ENCODE results near the gene SLC16A6.
"Not testable (repeated sequence)": the region's sequence is repeated elsewhere in the genome, so short reads cannot be mapped to it uniquely, and the experiment has no call there.

SLC16A6 gene, protein sequence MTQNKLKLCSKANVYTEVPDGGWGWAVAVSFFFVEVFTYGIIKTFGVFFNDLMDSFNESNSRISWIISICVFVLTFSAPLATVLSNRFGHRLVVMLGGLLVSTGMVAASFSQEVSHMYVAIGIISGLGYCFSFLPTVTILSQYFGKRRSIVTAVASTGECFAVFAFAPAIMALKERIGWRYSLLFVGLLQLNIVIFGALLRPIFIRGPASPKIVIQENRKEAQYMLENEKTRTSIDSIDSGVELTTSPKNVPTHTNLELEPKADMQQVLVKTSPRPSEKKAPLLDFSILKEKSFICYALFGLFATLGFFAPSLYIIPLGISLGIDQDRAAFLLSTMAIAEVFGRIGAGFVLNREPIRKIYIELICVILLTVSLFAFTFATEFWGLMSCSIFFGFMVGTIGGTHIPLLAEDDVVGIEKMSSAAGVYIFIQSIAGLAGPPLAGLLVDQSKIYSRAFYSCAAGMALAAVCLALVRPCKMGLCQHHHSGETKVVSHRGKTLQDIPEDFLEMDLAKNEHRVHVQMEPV

DNA sequence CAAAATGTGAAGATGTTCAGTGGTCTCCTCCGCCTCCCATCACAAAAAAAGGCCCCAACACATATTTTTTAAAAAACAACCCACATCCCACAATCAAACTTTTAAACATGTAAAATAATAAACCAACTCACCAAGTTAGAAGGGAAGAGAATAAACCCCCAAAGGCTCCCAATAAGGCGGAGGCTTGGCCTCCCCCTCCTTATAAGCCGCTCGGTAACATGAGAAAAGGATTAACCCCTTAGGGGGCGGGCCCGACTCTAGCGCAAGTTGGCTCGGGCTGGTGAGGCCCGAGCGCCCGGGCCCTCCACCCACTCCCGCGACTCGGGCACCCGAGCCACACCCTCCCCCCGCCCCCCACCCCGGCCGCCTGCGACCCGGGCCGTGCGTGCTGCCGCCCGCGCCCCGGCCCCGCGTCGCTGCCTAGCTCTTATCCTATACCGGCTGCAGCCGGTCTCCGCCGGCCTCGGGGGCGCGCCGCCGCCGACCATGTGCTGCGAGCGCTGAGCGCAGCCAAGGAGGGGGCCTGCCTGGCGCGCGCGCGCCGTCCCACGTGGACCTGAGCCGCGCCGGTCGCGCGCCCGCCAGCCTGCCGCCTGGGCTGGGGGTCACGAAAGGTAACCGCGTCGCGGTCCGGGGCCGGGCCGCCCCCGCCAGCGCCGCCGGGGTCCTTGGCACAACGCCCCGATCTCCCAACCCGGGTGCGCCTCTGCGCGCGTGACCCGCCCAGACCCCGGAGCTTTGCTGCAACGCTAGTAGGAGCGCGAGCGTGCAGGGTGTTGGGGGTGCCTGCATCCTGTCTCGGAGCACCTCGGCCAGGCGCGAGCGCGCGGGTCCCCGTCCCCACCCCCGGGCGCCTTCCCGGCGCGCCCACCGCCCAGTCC is at the start of gene SLC16A6, which contains the start of gene ARSG:
SLC16A6 (minus strand) TSS at position 173 of the 881 bp plus-strand sequence. CDS start 12,807 bp downstream, outside the sequence.
ARSG (plus strand) TSS at position 541 of the 881 bp plus-strand sequence. CDS start 15,999 bp downstream, outside the sequence.
- peak; percentile 84 for DNase-seq

GRCh38 chr17:68334393-68334792 is 43.5 kb upstream of the SLC16A6 start:
- DNase-seq: no peak

DNA sequence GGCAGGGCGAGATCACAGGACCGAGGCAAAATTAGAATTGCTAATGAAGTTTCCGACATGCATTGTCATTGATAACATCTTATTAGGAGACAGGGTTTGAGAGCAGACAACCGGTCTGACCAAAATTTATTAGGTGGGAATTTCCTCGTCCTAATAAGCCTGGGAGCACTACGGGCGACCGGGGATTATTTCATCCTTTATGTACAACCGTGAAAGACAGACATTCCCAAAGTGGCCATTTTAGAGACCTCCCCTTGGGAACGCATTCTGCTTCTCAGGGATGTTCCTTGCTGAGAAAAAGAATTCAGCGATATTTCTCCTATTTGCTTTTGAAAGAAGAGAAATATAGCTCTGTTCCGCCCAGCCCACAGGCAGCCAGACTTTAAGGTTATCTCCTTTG is 41.0 kb upstream of the SLC16A6 start:
- not testable (repeated sequence) for DNase-seq

DNA sequence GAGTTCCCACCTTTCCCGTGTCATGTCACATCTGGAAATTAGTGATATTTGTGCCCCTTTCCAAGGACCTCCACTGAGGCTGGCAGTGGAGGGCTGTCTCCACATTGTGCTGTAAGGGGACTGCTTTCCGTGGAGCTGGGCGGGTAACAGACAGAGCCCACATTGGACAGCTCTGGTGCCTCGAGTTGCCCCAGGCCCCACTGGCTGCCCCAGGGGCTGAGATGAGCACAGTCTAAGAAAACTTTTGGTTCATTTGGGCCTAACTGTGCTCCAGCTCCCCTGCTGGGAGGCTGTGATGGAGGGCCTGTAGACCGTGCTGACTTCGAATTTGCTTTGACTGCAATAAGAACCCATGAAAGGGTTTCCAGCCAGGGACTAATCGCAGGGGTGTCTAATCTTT is 38.4 kb upstream of the SLC16A6 start:
- DNase-seq: no peak

DNA sequence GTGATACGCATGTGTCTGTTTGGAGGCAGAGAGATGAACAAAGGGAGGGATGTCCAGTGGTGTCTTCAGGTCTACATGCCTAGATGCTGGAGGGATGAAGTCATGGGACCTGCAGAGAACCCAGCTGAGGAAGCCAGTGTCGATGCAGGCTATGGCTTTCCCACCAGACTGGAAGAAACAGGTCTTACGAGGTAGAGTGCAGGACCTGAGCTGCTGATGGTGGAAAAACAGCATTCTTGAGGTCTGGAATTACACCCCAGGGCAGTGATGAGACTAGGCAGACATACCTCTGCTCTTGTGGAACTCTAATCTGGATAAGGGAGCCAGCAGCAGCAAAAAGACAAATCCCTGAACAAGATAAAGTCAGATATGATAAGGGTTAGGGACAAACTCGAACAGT is 37.7 kb upstream of the SLC16A6 start:
- no peak for DNase-seq

DNA sequence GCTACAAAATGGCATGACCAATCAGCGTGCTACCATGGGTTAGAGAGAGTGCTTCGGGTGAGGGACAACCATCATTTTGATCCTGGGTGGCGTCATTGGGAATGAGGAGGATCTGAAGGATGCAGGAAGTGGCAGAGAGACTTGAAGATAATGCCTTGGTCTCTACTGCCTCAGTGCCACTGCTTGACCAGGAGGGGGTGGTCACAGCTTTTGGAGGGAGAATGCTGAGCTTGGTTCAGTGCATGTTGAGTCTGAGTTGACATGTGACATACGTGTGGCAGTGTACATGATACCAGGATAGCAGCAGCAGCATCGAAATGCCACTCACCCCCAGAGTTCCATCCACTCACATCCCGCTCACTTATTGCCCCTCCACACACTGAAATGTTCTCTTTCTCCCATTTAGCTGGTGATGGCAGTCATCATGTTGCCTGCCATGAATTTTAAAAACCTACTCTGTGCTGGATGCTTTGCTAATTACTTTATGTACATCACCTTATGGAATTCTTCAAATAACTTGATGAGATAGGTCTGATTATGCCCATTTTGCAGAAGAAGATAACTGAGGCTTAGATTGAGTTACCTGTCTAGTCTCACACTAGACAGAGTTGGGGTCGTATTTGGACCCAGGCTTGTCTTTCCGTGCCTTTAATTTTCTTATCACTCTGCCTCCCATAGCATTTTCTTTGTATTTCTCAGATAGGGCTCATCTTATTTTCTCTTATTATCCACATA is 37.1 kb upstream of the SLC16A6 start:
- no peak for DNase-seq

DNA sequence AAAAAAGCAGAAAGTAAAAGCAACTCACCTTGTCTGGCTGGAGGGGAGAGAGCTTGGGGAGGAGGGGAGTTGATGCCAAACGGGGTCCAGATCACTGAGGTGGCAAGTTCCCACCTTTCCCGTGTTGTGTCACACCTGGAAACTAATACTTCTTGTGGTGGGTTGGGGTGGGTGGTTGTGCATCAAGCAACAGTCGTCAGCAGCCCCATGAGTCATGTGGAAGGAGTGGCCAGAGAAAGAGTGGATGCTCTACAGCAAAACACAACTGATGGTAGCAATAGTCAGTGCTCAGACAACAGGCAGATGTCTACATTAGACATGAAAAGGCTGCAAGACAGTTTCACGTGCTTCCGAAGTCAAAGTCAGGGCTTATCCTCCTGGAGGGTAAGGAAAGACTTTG is 35.8 kb upstream of the SLC16A6 start:
- peak; percentile 40 for DNase-seq

DNA sequence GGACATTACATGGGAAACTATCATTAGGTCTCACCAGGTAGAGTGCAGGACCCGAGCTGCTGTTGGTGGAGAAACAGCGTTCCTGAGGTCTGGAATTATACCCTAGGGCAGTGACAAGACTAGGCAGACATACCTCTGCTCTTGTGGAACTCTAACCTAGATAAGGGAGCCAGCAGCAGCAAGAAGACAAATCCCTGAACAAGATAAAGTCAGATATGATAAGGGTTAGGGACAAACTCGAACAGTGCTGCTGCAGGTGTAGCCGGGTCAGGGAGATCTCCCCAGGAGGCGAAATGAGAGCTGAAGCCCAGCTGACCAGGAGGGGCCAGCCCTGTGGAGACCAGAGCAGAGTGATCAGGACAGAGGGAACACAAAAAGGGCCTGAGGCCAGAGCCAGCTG is 35.0 kb upstream of the SLC16A6 start:
- DNase-seq: no peak

DNA sequence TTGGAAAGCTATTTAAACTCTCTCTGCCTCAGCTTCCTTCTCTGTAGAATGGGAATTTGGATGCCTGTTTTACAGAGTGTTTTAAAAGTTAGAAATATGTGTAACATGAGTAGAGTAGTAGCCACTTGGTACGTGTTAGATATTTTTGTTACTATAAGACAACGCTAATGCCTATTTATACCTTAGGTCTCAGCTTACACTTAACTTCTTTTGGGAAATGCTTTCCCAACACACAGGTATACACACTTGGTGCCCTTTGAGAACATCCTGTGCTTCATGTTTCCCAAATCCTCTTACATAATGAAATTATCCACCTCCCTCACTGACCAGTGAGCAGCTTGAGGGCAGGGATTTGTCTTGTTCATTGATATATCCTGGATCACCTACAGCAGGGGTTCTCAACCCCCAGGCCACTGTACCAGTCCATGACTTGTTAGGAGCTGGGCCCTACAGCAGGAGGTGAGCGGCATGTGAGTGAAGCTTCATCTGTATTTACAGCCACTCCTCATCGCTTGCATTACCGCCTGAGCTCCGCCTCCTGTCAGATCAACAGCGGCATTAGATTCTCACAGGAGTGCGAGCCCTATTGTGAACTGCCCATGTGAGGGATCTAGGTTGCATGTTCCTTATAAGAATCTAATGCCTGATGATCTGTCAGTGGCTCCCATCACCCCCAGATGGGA is 33.9 kb upstream of the SLC16A6 start:
- DNase-seq: no peak

DNA sequence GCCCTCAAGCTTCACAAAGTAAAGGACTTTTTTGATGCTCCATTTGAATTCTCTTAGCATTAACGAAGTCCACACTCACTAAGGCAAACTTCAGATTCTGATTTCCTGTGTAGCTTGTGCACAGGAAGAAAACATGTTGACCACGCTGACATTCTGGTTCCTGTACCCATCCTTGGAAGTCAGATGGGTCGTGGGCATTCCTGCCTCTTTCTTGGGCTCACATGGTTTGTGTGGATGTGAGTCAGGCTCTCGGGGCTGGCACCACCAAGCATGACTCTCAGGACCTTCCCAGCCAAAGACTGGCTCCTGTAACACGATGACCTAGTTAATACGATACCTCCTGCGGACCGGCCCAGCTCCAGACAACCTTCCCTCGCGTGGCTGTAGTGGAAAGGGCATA is 33.2 kb upstream of the SLC16A6 start:
- DNase-seq: no peak

DNA sequence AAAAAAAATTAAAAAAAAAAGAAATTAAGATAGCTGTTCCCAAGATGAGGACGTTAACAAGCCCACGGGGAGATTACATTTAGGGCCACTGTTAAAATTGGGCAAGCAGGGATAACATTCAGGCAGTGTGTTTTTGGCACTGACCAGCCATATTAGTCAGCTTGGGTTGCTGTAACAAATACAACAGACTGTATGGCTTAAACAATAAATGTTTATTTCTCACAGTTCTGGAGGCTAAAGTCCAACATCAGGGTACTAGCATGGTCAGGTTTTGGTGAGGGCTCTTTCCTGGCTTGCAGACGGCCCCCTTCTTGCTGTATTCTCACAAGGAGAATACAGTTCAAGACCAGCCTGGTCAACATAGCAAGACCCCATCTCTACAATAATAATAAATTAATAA is 31.7 kb upstream of the SLC16A6 start:
- DNase-seq: no peak

DNA sequence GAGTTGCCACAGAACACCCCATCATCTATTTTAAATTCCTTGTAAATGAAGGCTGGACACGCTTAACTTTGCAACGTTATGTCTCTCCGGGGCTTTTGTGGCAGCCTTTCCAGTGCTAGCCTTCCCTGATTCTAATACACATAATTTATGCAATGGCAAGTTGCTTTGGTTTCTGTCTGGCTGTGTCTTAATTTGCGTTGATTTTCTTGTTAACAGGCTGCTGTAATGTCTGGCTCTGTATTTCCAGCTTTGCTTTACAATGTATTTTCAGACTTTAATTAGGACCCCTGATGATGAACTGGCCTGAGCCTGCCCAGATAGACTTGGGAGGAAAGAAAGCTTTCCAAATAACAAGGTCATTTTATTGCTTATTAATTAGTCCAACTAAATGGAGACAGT is 30.6 kb upstream of the SLC16A6 start:
- DNase-seq: no peak

DNA sequence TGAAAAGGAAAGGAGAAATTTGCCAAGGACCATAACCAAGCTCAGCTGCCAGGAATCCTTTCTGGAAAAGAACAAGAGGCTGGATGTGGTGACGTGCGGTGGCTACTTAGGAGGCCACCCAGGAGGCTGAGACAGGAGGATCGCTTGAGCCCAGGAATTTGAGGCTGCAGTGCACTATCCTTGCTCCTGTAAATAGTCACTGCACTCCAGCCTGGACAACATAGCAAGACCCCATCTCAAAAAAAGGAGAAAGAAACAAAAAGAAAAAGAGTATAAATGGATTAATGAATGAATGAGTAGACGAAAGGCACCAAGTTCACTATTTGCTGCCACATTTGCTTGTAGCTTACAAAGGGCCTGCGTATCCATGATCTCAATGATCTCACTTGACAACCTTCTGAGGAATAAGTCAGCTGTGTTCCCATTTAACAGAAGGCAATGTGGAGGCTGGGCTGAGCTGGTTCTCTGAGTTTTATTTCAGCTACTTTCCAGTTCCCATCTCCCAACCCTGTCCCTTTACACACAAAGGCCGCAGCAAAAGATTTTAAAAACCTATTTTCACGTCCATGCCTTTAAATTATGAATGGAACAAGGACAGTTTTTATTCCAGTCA is 30.1 kb upstream of the SLC16A6 start:
- no peak for DNase-seq

DNA sequence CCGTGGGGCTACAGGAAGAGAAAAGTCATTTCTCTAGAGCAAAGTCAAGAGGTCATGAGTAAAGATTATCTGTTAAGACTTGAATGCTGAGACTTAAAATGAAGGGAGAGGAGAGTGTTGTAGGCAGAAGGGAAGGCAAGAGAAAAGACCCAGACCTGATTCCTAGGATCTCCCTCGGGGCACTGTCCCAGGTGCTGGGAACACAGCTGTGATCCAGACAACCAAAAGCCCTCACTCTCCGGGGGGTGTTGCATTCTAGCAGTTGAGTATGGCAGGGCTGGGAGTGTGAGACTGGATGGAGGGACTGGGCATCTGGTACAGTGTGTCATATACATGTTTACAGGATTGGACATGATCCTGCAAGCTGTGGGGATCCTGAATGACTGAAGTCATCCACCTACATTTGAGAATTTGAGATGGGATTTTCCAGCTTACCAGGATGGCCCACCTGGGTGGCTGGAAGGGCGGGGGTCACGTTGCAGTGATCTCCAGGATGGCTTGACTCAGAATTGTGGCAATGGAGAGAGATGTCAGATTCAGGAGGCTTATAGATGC is 29.5 kb upstream of the SLC16A6 start:
- no peak for DNase-seq

DNA sequence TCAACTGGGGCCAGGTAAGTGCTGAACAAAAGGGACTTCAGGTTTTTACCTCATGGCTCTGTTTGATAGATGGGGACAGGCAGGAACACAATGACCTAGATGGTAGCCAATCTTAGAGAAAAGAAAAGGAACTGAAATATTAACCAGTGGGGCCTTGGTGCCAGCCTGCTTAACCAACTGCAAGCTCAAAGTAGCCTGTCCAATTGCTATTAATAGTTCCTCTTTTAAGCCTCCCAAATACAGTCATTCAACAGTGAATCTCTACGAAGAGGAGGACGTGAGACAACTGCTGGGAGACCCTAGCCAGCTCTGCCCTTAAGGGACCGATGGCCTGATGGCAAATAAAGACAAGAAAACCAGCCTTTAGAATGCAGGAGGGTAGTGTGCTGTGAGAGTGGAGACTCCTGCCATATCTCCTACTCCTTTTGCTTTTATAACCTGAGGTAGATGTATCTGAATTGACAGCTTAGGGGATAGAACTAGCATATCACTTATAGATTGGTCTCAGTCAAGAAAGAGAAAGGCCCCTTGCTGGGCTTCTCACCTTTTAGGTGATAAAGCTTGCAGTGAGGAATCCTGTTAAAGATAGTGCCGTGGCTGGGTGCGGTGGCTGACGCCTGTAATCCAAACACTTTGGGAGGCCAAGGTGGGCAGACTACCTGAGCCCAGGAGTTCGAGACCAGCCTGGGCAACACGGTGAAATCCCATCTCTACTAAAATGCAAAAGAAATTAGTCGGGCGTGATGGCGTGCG is 28.7 kb upstream of the SLC16A6 start:
- no peak for DNase-seq

DNA sequence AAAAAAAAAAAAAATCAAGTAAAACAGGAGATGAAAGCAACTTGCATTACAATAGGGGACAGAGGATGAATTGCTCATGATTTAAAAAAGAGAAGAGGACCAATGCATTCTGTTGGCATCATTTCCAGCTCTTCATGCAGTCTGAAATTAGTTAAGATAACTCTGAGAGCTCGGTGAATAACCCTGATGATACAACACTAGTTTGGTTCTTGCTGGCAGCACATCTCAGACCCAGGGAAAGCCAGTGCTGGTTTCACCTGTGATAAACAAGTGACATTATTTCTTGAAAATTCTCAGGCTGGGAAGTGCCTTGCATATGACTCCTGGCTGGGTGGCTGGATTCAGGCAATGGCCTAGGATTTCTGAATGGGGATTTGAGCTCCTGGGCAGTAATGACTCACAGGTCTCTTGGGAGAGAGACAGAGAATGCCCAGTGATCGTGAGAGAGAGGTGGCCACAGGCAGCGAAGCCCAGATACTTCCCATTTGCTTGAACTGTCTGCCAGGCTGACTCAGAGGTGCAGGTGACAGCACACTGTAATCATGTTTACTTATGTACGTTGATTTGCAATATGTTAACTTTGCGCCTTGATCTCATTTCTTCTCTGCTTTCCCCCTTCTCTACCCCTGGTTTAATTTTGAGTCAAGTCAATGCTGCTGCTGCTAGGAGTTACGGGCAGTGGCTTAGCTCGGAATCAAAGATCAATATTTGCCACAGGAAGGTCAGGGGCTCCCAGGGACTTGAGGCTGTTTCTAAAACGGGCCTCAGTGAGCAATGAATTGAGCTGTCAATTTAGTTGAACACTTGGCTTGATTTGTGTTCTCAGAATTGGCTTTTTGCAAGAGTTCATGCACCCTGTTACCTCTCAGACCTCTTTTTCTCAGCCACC is 27.4 kb upstream of the SLC16A6 start:
- DNase-seq: no peak

GRCh38 chr17:68317458-68317857 is 26.5 kb upstream of the SLC16A6 start:
- DNase-seq: no peak

GRCh38 chr17:68315930-68316329 is 25.0 kb upstream of the SLC16A6 start:
- DNase-seq: no peak

GRCh38 chr17:68314916-68315535 is 24.1 kb upstream of the SLC16A6 start:
- DNase-seq: no peak

All from activated naive CD4-positive, alpha-beta T cell treated with Interleukin-2 at 50 U/mL for 16 hours (primary cell).